GM18511 (cell line): ENCODE measurements around the gene PPP1R7.
"Not testable (repeated sequence)": the region's sequence is repeated elsewhere in the genome, so short reads cannot be mapped to it uniquely, and the experiment has no call there.

Source experiments
- ATAC-seq: cut with Tn5 transposase; IDR thresholded peaks from one replicate; pipeline ENCODE4 v1.9.1; 2021; ENCODE audit warnings: mild to moderate bottlenecking, moderate library complexity; ENCODE audit not compliant: unreplicated experiment

The PPP1R7 gene

DNA sequence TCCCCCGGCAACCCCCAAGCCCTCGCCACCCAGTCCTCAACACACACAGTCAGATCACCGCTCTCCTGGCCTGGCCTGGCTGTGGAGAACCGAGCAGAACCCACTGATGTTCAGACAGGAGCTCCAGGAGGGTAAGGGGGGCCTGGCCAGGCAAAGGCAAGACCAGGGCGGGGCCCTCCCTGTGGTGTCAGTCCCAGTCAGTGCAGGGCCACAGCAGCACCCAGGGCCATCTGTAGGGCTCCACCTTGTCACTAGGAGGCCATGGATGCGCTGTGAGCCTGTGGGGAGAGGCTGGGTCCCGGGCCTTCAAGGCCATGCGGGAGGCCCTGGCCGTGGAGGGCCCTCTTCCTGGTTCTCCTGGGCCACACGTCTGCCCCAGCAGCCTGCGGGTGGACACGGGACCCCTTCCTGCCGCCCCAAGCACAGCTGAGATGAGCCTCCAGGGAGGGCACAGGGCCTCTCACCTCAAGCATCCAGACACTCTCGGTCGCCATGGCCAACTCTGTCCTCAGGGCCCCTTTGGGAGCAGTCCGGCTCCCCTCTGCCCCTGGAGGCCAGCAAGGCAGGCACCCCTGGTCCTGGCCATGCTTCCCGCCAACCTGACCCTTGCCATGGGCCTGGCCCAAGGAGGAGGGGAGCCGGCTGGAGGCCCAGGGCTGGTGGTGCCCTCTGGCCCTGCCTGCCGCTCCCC is 40.2 kb downstream of the PPP1R7 start:
- no peak for ATAC-seq

DNA sequence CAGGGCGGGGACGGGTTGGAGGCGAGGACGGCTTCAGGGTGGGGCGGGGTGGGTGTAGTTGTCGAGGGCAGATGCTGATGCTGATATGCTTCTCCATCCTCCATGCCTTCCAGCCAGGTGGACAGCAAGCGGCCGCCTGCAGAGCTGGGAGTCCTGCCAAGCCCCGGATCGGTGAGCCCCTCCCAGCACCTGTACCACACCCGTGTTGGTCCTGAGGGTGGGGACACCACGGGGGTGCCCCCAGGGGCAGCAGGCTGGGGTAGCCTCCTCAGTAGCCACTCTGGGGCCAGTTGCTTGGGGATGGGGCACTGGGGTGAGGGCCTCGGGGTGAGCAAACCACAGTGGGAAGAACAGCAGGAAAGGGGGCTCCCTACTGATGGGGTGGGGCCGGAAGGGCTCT is 40.8 kb downstream of the PPP1R7 start:
- ATAC-seq = no peak

DNA sequence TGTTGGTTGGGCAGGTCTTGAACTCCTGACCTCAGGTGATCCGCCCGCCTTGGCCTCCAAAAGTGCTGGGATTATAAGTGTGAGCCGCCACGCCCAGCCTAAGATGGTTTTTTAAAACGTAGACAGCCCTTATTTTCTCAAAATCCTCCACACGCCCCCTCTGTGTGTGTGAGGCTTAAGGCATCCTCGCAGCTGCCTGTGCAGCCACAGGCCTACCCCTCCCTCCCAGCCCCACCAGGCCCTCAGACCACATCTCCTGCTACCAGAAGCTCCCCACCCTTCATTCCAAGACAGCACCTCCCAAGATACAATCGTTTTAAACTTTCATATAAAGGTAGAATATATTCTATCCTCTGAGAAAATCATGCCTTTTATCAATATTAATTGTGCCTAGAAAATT is 43.0 kb downstream of the PPP1R7 start:
- no peak for ATAC-seq

DNA sequence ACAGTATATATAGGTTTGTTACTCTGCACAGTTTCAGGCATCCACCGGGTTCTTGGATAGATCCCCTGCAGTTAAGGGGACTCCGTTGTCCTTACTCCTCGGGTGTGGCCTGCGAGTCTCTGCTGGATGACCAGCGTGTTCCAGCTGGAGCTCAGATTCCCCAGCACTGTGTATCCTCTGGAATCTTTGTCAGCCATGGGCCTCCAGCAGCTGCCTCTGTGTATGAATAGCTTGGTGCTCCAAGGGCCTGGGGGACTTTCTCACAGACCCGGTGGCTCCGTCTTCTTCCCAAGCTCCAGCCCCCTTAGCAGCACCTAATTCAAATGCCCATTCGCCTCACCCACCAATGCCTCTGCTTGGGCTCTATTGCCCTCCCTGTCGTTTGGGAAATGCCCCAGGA is 44.5 kb downstream of the PPP1R7 start:
- ATAC-seq = no peak

DNA sequence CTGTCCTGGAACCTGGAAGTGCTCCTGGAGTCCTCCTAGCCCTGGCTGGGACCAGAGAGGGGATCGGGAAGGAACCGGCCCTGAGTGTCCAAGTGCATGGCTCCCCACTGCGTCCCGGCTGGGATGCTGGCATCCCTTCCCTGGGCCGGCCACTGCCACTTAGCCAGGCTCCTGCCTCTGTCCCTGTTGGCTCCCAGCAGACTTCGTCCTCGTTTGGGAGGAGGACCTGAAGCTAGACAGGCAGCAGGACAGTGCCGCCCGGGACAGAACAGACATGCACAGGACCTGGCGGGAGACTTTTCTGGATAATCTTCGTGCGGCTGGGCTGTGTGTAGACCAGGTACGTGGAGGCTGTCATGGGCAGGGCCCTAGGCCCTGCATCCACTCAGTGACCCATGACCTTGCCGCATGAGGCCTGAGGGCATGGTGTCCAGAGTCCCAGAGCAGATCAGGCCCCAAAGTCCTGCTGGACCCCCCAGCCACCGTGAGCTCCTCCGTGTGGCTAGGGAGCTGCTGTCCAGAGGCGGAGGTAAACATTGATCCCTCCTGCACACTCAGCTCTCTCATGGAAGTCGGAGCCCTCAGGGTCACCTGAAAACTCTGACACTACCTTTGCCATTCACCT is 45.4 kb downstream of the PPP1R7 start:
- ATAC-seq = no peak

DNA sequence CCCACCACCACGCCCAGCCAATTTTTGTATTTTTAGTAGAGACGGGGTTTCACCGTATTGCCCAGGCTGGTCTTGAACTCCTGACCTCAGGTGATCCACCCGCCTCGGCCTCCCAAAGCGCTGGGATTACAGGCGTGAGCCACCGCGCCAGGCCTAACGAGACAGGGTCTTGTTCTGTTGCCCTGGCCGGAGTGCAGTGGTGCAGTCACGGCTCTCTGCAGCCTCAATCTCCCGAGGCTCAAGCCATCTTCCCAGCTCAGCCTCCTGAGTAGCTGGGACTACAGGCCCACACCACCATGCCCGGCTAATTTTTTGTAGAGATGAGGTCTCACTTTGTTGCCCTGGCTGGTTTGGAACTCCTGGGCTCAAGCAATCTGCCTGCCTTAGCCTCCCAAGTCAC is 47.0 kb downstream of the PPP1R7 start:
- not testable (repeated sequence) for ATAC-seq

DNA sequence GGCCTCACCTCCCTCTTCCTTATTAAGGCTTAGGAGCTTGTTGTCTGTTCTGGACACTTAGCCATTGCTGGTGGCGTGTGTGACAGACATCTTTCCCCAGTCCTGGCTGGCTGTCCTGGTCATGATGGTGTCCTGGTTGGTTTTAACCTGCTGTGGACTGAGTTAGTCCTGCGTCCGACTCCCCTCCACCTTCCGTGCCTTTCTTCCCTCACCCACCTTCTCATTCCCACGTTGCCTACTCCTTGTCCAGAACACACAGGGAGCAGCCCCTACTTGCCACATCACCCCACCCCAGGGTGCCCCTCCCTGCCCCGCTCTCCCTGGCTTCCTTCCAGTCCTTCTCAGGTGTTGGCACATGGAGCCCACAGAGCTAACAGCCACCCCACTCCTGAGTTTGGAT is 47.7 kb downstream of the PPP1R7 start:
- ATAC-seq = no peak

DNA sequence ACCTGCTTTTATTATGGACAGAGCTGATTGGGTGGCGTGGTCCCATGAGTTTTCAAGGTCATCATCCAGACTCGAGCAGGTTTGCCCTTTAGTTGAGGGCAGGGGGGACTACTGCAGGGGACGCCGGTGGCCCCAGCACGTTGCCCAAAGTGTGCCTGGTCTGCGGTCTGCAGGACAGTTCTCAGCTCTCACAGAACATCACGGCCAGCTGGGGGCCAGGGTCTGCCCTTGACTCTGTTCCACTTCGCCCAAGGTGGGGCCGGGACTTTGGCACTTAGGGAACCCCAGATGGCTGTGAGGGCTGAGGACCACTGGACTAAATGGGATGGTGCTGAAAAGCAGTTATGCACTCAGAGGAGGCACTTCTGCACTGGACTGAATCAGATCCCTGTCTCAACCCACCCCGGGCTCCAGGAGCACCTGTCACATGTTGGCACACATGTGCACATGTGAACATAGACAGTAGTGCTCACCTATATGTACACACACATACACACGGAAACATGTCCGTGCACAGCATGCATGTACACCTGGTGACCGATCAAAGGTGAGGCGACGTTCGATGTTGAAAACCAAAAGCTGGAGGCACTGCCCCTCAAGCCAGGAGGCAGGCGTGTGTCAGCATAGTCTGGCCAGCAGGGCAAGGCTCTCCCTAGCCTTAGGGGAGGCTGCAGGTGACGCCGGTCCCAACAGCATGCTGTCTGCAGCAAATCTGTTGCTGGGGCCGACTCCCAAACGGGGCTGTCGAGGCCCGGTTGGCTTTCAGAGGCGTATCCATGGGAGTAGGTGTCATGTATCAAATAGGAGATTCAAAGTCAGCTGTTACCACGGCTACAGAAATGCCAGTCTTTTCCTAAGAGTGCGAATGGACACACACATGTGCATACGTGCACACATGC is 48.4 kb downstream of the PPP1R7 start:
- ATAC-seq = no peak

DNA sequence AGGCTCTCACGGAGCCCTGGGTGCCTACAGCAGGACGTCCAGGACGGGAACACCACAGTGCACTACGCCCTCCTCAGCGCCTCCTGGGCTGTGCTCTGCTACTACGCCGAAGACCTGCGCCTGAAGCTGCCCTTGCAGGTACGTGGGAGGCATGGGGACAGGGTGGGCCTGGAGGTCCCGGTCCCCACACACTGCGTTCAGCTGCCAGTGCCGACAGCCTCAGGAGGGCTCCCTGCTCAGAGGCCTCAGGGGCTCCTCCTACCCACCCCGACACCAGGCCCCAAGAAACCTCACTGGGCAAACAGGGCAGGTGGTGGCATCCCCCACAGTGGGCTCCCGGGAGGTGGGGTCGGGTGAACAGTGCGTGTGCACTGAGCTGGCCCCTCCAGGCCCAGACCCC is 49.0 kb downstream of the PPP1R7 start:
- no peak for ATAC-seq

DNA sequence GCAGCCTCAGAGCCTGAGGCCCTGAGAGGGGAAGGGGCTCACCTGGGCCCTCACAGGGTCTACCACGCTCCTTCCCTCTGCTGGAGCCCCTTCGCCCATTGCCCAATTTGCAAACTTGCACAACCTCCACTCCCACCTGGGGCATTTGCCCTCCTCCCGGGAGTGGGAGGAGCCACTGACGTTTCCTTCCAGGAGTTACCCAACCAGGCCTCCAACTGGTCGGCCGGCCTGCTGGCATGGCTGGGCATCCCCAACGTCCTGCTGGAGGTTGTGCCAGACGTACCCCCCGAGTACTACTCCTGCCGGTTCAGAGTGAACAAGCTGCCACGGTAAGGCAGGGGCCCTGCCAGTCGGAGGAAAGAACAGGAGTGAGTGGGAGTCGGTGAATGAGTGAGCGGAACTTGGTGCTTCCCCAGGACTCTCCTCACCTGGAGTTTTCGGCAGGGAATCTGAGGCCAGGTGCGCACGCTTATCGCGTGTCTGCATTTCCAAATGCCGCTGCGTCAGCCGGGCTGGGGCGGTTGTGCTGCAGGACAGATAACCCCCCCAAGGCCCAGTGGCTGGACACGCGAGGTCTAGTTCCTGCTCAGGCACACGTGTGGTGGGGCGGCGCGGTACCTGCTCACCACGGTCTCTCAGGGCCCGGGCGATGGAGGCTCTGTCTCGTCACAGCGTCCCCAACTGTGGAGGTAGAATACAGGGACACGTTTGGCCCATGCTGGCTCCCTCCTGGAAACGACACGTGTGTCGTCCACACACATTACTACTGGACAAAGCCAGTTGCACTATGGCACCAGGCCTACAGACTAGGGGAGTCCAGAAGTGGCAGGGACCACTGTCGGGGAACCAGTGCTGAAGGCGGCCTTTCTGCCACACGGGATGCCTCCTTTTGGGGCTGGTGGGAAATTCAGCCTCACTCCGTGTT is 49.9 kb downstream of the PPP1R7 start:
- ATAC-seq = no peak

DNA sequence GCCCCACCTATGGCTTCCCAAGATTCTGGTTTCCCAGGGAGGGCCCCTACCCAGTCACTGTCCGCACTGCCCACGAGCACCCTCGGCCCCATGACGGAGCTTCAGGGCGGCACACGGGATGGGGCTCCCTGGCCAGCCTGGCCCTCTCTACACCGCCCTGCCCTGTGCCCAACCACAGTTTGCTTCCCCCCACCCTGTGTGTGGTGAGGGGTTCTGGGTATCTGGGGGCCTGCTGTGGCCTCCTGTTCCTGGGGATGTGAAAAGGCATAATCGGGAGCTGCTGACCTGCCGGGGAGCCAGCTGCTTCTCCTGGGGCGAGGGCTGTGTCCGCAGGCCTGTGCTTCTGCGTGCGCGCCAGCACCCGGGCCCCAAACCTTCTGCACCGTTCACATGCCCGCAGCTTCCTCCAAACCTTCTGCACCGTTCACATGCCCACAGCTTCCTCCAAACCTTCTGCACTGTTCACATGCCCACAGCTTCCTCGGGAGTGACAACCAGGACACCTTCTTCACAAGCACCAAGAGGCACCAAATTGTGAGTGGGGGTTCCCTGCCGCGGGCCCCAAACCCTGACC is 50.6 kb downstream of the PPP1R7 start:
- no peak for ATAC-seq

DNA sequence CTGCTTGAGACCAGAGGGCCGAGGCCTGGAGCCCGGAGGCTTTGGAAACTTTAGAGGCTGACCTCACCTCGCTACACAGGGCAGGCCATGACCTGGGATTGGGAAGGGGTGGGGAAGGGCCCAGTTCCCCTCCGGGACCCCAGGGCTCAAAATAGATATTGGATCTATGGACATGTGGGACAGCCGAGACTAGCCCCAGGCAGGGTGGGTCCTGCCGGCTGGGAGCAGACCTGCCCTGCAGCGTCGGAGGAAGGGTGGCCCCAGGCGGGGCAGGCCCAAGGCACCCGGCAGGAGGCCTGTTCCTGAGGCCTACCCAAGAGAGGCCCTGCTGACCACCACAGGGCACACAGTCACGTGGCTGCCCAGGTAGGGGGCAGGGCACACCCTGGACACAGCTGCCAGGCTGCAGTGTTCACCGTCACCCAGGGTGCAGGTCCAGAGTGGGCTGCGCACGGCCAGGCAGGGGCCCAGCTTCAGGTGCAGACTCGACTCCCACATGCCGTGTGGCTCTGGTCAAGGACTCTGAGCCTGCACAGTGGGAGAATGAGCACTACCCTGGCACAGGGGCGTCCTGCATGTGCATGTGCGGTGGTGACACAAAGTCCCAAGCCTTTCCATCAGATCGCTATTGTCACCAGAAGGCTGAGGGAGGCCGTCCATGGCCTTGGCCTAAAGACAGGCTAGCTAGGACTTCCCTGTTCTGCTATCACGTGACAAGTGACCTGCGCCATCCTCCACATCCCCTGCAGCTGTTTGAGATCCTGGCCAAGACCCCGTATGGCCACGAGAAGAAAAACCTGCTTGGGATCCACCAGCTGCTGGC is 51.4 kb downstream of the PPP1R7 start:
- no peak for ATAC-seq

DNA sequence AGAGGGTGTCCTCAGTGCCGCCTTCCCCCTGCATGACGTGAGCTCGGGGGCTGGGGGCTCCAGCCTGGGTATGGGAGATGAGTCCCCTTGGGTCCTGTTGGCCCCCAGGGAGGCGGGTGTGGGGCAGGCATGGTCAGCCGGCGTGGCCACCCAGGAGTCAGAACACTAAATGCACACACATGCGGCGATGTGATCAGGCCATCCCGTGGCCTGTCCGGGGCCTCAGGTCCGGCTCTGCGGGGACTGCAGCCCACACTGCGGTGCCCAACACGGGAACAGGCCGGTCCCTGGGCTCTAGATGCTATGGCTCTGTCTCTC is 52.0 kb downstream of the PPP1R7 start:
- no peak for ATAC-seq

DNA sequence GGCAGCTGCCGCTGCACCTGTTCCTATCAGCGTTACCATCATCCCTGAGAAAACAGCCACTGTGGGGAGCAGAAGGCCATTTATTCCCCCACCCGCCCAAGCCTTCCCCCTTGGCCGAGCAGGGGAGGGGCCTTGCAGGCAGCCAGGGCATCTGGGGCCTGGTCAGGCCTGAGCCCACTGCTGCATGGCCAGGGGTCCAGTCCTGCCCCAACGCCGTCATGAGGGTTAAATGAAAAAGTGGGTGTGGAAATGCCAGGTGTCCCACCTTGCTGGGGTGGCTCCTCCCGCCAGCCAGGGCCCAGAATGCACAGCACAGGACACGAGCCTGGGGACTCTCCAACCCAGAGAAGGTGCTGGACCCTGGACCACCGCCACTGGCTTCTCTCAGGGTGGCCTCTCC is 52.4 kb downstream of the PPP1R7 start:
- no peak for ATAC-seq

DNA sequence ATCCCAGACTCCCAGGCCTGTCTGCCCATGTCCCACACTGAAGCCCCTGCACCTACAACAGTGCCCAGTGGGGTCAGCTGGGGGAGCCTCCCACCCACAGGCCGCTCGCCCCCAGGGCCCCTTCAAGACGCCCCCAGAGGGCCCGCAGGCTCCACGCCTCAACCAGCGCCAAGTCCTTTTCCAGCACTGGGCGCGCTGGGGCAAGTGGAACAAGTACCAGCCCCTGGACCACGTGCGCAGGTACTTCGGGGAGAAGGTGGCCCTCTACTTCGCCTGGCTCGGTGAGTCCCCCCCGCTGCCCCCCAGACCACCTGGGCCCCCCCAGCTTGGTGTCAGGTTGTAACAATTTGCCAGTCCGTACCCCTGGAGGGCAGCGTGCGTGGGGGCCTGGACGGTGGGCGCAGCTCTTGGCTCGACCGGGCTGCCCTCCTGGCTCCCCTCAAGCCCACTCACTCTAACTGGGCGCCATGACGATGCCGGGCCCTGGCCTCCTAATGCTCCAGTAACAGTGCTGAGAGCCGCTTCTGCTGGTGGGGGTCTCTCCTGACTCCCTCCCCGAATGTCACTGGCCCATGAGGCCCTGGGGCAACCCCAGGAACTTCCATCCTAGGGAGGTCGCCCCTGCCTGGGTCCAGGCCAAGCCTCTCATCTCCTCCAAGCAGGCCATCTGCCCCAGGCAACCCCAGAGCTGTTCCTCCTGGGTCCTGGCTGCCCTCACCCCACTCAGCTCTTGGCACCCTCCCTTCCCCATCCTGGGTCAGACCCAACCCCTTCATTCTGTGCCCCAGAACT is 53.1 kb downstream of the PPP1R7 start:
- no peak for ATAC-seq

DNA sequence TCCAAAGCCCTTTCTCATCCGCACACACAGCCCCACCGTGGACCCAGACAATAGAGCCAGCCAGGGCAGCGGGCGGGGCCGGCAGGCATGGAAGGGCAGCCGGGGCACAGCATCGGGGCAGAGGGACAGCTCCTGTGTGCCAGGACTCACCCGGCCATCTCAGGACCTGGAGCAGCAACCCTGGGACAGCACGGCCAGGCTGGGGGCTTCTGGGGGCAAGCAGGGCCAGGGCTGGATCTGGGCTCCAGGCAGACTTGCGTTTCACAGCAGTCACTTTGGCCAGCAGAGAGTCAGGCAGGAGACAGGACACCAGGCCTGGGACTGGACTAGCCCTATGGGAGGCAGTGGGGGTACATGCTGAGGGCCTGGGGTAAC is 53.7 kb downstream of the PPP1R7 start:
- no peak for ATAC-seq

DNA sequence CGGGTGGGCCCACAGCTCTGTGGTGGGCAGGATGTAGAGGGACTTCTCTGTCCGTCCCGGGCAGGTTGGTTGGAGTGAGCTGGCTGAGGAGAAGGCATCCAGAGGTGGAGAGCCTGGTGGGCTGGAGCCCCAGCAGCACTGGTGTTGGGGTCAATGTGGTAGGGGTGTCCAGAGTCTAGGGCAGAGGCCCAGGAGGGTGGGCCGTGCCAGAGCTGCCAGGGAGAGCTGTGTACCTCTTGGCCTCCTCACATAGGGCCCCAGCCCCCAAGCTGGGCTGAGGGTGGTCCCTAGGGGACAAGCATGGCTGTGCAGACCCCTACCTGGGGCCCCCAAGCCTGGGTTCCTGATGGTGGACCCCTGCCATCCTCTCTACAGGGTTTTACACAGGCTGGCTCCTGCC is 54.2 kb downstream of the PPP1R7 start:
- ATAC-seq = no peak

DNA sequence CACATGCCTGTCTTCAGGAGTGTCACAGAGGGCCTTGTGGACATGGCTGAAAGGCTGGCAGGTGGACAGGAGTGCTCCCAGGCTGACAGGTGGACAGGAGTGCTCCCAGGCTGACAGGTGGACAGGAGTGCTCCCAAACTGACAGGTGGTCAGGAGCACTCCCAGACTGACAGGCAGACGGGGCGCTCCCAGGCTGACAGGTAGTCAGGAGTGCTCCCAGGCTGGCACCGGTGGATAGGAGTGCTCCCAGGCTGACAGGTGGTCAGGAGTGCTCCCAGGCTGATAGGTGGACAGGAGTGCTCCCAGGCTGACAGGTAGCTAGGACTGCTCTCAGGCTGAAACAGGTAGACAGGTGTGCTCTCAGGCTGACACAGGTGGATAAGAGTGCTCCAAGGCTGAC is 54.8 kb downstream of the PPP1R7 start:
- no peak for ATAC-seq

DNA sequence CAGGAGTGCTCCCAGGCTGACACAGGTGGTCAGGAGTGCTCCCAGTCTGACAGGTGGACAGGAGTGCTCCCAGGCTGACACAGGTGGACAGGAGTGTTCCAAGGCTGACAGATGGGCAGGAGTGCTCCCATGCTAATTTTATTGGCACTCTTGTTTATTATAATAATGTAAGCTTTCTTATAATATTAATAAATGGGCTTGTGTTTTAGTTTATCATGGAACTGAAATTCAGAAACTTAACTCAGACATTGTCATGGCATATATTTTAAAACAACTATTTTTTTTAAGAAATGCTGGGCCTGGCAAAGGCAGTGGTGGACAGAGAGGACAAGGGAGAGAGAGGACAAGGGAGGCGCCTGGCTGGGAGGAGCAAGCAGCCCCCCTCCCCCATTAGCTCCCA is 56.9 kb downstream of the PPP1R7 start:
- no peak for ATAC-seq
